Stomach (tissue), 4 donors: ENCODE measurements around the gene MINPP1.

Experiments used
- POLR2A ChIP-seq, 4 donors: fragments of 450-650 bp; IDR thresholded peaks; one replicate each; pipeline ENCODE4 v1.6.1; 2016; ENCODE audit warnings: antibody characterized with exemption in 4 of 4, control low read depth in 2 of 4, mild to moderate bottlenecking in 1 of 4, moderate library complexity in 1 of 4
- TF ChIP-seq, protein P1 (sequence below), 7 experiments: fragments of 450-650 bp in 4 of 7; fragments of 200-600 bp in 3 of 7; sonication (generic) in 3 of 7; IDR thresholded peaks; one replicate each; pipeline ENCODE4 v1.5.1; 2016 to 2019; ENCODE audit warnings: antibody characterized with exemption in 7 of 7, control low read depth in 2 of 7, mild to moderate bottlenecking in 1 of 7

DNA sequence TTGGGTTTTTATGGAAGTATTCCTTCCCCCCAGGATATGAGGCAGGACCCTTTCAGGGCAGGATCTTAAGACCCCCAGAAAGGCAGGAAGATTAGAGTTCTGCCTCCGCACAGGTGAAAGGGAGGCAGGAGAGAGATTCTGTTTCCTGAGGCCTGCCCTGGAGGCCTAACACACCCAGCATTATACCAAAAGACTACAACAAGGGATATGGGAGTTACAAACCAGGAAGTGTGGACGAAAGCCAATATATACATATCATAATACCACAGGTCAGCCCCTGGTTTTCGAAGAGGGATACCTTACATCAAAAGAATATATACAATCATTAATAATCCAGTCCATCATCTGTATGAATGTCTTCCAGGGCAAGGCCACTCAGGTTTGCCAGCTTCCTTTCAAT is 14.2 kb downstream of the MINPP1 start:
- TF ChIP-seq, protein P1, sequence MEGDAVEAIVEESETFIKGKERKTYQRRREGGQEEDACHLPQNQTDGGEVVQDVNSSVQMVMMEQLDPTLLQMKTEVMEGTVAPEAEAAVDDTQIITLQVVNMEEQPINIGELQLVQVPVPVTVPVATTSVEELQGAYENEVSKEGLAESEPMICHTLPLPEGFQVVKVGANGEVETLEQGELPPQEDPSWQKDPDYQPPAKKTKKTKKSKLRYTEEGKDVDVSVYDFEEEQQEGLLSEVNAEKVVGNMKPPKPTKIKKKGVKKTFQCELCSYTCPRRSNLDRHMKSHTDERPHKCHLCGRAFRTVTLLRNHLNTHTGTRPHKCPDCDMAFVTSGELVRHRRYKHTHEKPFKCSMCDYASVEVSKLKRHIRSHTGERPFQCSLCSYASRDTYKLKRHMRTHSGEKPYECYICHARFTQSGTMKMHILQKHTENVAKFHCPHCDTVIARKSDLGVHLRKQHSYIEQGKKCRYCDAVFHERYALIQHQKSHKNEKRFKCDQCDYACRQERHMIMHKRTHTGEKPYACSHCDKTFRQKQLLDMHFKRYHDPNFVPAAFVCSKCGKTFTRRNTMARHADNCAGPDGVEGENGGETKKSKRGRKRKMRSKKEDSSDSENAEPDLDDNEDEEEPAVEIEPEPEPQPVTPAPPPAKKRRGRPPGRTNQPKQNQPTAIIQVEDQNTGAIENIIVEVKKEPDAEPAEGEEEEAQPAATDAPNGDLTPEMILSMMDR (IDR thresholded peaks at IDR 0.05), result no peak
- no peak for TF ChIP-seq POLR2A (IDR thresholded peaks at IDR 0.05)
